Stimulated activated naive CD8-positive, alpha-beta T cell treated with anti-CD3 and anti-CD28 coated beads, Interleukin-15, amount 100 ng/mL, for 72 hours (primary cell): Measurements from ENCODE around the gene SYNE3.
A peak's percentile ranks its signal among the peaks of the same experiment; 100 is the strongest.

Experiments used
- ATAC-seq: fragments of 150-1000 bp; cut with Tn5 transposase; 2 replicates; pipeline ENCODE4 v1.10.0; 2021; ENCODE audit warnings: mild to moderate bottlenecking, moderate library complexity
- DNase-seq, 2 donors: peaks; one replicate each; pipeline ENCODE4 v3.0.0; 2021 to 2022
- H3K27ac Mint-ChIP-seq, 2 donors: one replicate each; pipeline ENCODE4 v1.8.0; 2022; ENCODE audit warnings: mild to moderate bottlenecking in 2 of 2, mixed read lengths in 2 of 2, moderate library complexity in 2 of 2
- H3K27me3 Mint-ChIP-seq: one replicate; pipeline ENCODE4 v1.8.0; 2022; ENCODE audit warnings: mixed read lengths
- H3K4me1 Mint-ChIP-seq: one replicate; pipeline ENCODE4 v1.8.0; 2022; ENCODE audit warnings: mild to moderate bottlenecking, mixed read lengths
- H3K4me3 Mint-ChIP-seq, 2 donors: one replicate each; pipeline ENCODE4 v1.8.0; 2022; ENCODE audit warnings: mild to moderate bottlenecking in 2 of 2, mixed read lengths in 2 of 2, moderate library complexity in 1 of 2
- H3K9me3 Mint-ChIP-seq, 2 donors: one replicate each; pipeline ENCODE4 v1.8.0; 2022; ENCODE audit warnings: mixed read lengths in 2 of 2

SYNE3 gene

GRCh38 chr14:95533391-95533821, 17.0 kb upstream of the SYNE3 start:
- Mint-ChIP-seq H3K4me1 (peaks cover 70% of the 10 kb centered on the region), H3K27ac (peak overlapping the region; percentile 60 to 96), H3K9me3 (no peaks in the 10 kb centered on the region), H3K27me3 (no peaks in the 10 kb centered on the region), H3K4me3 (peak overlapping the region; percentile 98 to 99)
- DNase-seq (peak in 1 of 2 donors; percentile 26), ATAC-seq (no peak)

- ATAC-seq (no peak), DNase-seq (no peak)
- Mint-ChIP-seq H3K27ac (peak overlapping the region; percentile 75 to 83), H3K9me3 (no peaks in the 10 kb centered on the region), H3K4me1 (peaks cover 67% of the 10 kb centered on the region), H3K4me3 (peak overlapping the region; percentile 98 to 99), H3K27me3 (no peaks in the 10 kb centered on the region)
Measured at GRCh38 chr14:95531969-95532368, 15.5 kb upstream of the SYNE3 start.

GRCh38 chr14:95531473-95531872, 15.0 kb upstream of the SYNE3 start:
- Mint-ChIP-seq H3K4me1 (peaks cover 67% of the 10 kb centered on the region), H3K4me3 (peak overlapping the region; percentile 11 to 56), H3K27me3 (no peaks in the 10 kb centered on the region), H3K9me3 (no peaks in the 10 kb centered on the region), H3K27ac (no peak overlapping the region)
- DNase-seq (no peak), ATAC-seq (no peak)

- Mint-ChIP-seq H3K27ac (peak overlapping the region in 1 of 2 donors; percentile 16), H3K9me3 (no peaks in the 10 kb centered on the region), H3K4me3 (peak overlapping the region; percentile 19 to 56), H3K27me3 (no peaks in the 10 kb centered on the region), H3K4me1 (peaks cover 67% of the 10 kb centered on the region)
- no peak for ATAC-seq
- no peak for DNase-seq
Measured at GRCh38 chr14:95530473-95531276, 14.2 kb upstream of the SYNE3 start.

GRCh38 chr14:95529216-95529615, 12.8 kb upstream of the SYNE3 start:
- Mint-ChIP-seq H3K4me1 (peaks cover 77% of the 10 kb centered on the region), H3K27me3 (no peaks in the 10 kb centered on the region), H3K4me3 (no peak overlapping the region), H3K27ac (no peak overlapping the region), H3K9me3 (no peaks in the 10 kb centered on the region)
- ATAC-seq = no peak
- no peak for DNase-seq

GRCh38 chr14:95527387-95528002, 11.0 kb upstream of the SYNE3 start:
- H3K9me3 Mint-ChIP-seq = no peaks in the 10 kb centered on the region
- no peak for DNase-seq
- H3K27me3 Mint-ChIP-seq = no peaks in the 10 kb centered on the region
- no peak for ATAC-seq
- peak overlapping the region; percentile 20 to 42 for H3K27ac Mint-ChIP-seq
- peak overlapping the region; percentile 64 to 71 for H3K4me3 Mint-ChIP-seq
- peaks cover 90% of the 10 kb centered on the region for H3K4me1 Mint-ChIP-seq

- Mint-ChIP-seq H3K27me3 (no peaks in the 10 kb centered on the region), H3K27ac (peak overlapping the region; percentile 42 to 80), H3K4me3 (peak overlapping the region; percentile 64 to 71), H3K9me3 (no peaks in the 10 kb centered on the region), H3K4me1 (peaks cover 90% of the 10 kb centered on the region)
- DNase-seq (no peak), ATAC-seq (no peak)
Measured at GRCh38 chr14:95526483-95527386, 10.3 kb upstream of the SYNE3 start.

- DNase-seq (no peak), ATAC-seq (no peak)
- H3K4me3 Mint-ChIP-seq = peak overlapping the region in 1 of 2 donors; percentile 36
Measured at GRCh38 chr14:95525999-95526398, 9.5 kb upstream of the SYNE3 start.

GRCh38 chr14:95524706-95525512, 8.5 kb upstream of the SYNE3 start:
- Mint-ChIP-seq H3K4me1 (peaks cover 88% of the 10 kb centered on the region), H3K27ac (peak overlapping the region; percentile 99 to 100), H3K9me3 (no peaks in the 10 kb centered on the region), H3K27me3 (no peaks in the 10 kb centered on the region), H3K4me3 (peak overlapping the region; percentile 74 to 78)
- peak in 1 of 2 donors; percentile 12 for DNase-seq
- no peak for ATAC-seq

More at GRCh38 chr14:95525999-95526398, 9.5 kb upstream of the SYNE3 start:
- Mint-ChIP-seq H3K27me3 (no peaks in the 10 kb centered on the region), H3K4me1 (peaks cover 90% of the 10 kb centered on the region), H3K9me3 (no peaks in the 10 kb centered on the region), H3K27ac (peak overlapping the region in 1 of 2 donors; percentile 80)

- H3K4me1 Mint-ChIP-seq = peaks cover 92% of the 10 kb centered on the region
- DNase-seq = peak; percentile 56 to 62
- H3K4me3 Mint-ChIP-seq = peak overlapping the region; percentile 74 to 78
- no peaks in the 10 kb centered on the region for H3K9me3 Mint-ChIP-seq
- no peaks in the 10 kb centered on the region for H3K27me3 Mint-ChIP-seq
- peak; percentile 47 for ATAC-seq
- peak overlapping the region; percentile 99 to 100 for H3K27ac Mint-ChIP-seq
Measured at GRCh38 chr14:95523815-95524448, 7.5 kb upstream of the SYNE3 start.

- H3K27ac Mint-ChIP-seq = peak overlapping the region; percentile 99 to 100
Measured at GRCh38 chr14:95523051-95523814, 6.8 kb upstream of the SYNE3 start.

GRCh38 chr14:95522556-95522955, 6.1 kb upstream of the SYNE3 start:
- Mint-ChIP-seq H3K4me3 (peak overlapping the region; percentile 74 to 78), H3K27me3 (no peaks in the 10 kb centered on the region), H3K9me3 (no peaks in the 10 kb centered on the region), H3K4me1 (peaks cover 99% of the 10 kb centered on the region), H3K27ac (peak overlapping the region; percentile 99 to 100)
- DNase-seq (no peak), ATAC-seq (no peak)

More at GRCh38 chr14:95523051-95523814, 6.8 kb upstream of the SYNE3 start:
- H3K9me3 Mint-ChIP-seq = no peaks in the 10 kb centered on the region
- peaks cover 94% of the 10 kb centered on the region for H3K4me1 Mint-ChIP-seq
- DNase-seq = peak; percentile 61 to 78
- H3K27me3 Mint-ChIP-seq = no peaks in the 10 kb centered on the region
- ATAC-seq = peak; percentile 87
- peak overlapping the region; percentile 74 to 78 for H3K4me3 Mint-ChIP-seq

GRCh38 chr14:95522116-95522515, 5.7 kb upstream of the SYNE3 start:
- Mint-ChIP-seq H3K9me3 (no peaks in the 10 kb centered on the region), H3K27me3 (no peaks in the 10 kb centered on the region), H3K4me1 (peaks cover 99% of the 10 kb centered on the region), H3K27ac (peak overlapping the region; percentile 99 to 100), H3K4me3 (peak overlapping the region; percentile 74 to 78)
- ATAC-seq (no peak), DNase-seq (no peak)

GRCh38 chr14:95521001-95521400, 4.6 kb upstream of the SYNE3 start:
- no peaks in the 10 kb centered on the region for H3K9me3 Mint-ChIP-seq
- no peak for ATAC-seq
- H3K4me1 Mint-ChIP-seq = peaks cover 91% of the 10 kb centered on the region
- peak overlapping the region in 1 of 2 donors; percentile 49 for H3K27ac Mint-ChIP-seq
- no peaks in the 10 kb centered on the region for H3K27me3 Mint-ChIP-seq
- H3K4me3 Mint-ChIP-seq = no peak overlapping the region
- no peak for DNase-seq
